Measurements from ENCODE around the gene WNT3A. TPM values are rescaled to one million over a fixed set of nuclear protein-coding genes. Genes with fewer than 3 reads are reported as not detected.

WNT3A gene
- total and polyA plus RNA-seq, 2 of the 4 experiments (the other 2 are of a cell fraction), result not detected

DNA sequence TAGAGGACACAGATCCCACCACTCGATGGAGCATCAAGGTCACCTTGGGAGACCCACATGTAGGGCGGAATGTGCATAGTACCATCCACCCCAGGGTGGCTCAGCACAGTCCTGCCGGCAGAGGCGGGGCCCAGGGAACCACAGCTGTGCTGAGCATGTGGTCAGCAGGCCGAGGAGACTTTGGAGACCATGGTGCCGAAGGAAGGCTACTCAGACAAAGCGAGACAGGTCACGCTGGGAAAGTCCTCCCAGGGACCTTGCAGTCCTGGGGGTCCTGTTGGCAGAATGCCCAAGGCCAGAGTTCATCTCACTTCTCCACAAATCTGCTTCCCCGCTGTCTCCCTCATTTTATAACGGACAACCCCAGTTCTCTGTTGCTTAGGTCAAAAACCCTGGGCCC lies 22.5 kb downstream of the WNT3A start:
- ChIA-PET CTCF (no interaction called here), POLR2A (ENCODE audit: unreplicated experiment) (no interaction called here)
- intact Hi-C loops (cut with micrococcal nuclease), result no loop called here
- dilution Hi-C loops (cut with HindIII; ENCODE audit: low sequenced_read_pairs, unreplicated experiment), result no loop called here
- H3K27me3 ChIP-seq (ENCODE audit: control insufficient read depth, insufficient read depth, low read length), result peaks cover 4% of the 10 kb centered on the region
- H4K8ac ChIP-seq (ENCODE audit: low read depth in 2 of 2, low read length in 2 of 2), result no peak overlapping the region
- H3K9me3 ChIP-seq (ENCODE audit: control insufficient read depth, insufficient read depth, low read length), result no peaks in the 10 kb centered on the region
- H2AK5ac ChIP-seq (ENCODE audit: low read depth, low read length), result no peak overlapping the region
- no peak overlapping the region for H3K18ac ChIP-seq (ENCODE audit: low read depth, low read length)
- no peaks in the 10 kb centered on the region for H3K9me1 ChIP-seq (ENCODE audit: insufficient read depth, low read length)
- BruUV-seq (replicated peaks), result no TSS peak
- no peaks in the 10 kb centered on the region for H3K4me1 ChIP-seq (ENCODE audit: control insufficient read depth, insufficient read depth, low read length)
- ATAC-seq (ENCODE audit: low read depth) (no peak), DNase-seq (no peak)
- H3K56ac ChIP-seq (ENCODE audit: extremely low read depth, insufficient read depth, low read length), result no peak overlapping the region
- H2BK15ac ChIP-seq (ENCODE audit: low read depth, low read length), result no peak overlapping the region
- H2BK120ac ChIP-seq (ENCODE audit: low read depth, low read length), result no peak overlapping the region
- no peak overlapping the region for H2BK5ac ChIP-seq (ENCODE audit: low read depth, low read length, poor library complexity, severe bottlenecking)
- no peak overlapping the region for H3K4me2 ChIP-seq (ENCODE audit: low read depth, low read length)
- H3K23ac ChIP-seq (ENCODE audit: low read depth, low read length), result no peak overlapping the region
- no peak overlapping the region for H3K27ac ChIP-seq (ENCODE audit: insufficient read depth, low read length)
- no peak overlapping the region for H3K4me3 ChIP-seq (ENCODE audit: insufficient read depth, low read depth, low read length)
- no peak overlapping the region for H4K5ac ChIP-seq (ENCODE audit: low read depth, low read length)
- H3K36me3 ChIP-seq (ENCODE audit: control insufficient read depth, insufficient read depth, low read length), result no peaks in the 10 kb centered on the region
- WGBS, 2 experiments (ENCODE audit: extremely low coverage in 2 of 2, insufficient read length in 1 of 2), result 62% methylated on average over 6 of the region's 10 CpGs; no CpG with 5 or more reads in 1 of the 2 experiments
- in situ Hi-C loops (cut with MboI; ENCODE audit: low sequenced_read_pairs), result no loop called here
- no peak overlapping the region for H4K91ac ChIP-seq (ENCODE audit: insufficient read depth, low read depth, low read length)
- no peaks in the 10 kb centered on the region for H4K20me1 ChIP-seq (ENCODE audit: insufficient read depth, low read length)
- H3K4ac ChIP-seq (ENCODE audit: low read depth, low read length), result no peak overlapping the region
- no peak overlapping the region for H2BK20ac ChIP-seq (ENCODE audit: low read depth, low read length)
- H2AK9ac ChIP-seq (replicated peaks; ENCODE audit: low read depth, low read length, poor library complexity), result no peak overlapping the region
- H2AFZ ChIP-seq (replicated peaks; ENCODE audit: low read length, poor library complexity), result no peak overlapping the region
- H3K14ac ChIP-seq (replicated peaks; ENCODE audit: low read depth, low read length), result no peak overlapping the region
- no peak overlapping the region for H3K9ac ChIP-seq (ENCODE audit: low read depth, low read length)
- no peaks in the 10 kb centered on the region for H3K79me1 ChIP-seq (ENCODE audit: low read depth in 1 of 2, low read length in 2 of 2)
- TF ChIP-seq MAFK (IDR thresholded peaks at IDR 0.05; ENCODE audit: low read depth, low read length) (no peak), RFX5 (IDR thresholded peaks at IDR 0.05; ENCODE audit: low read depth, low read length) (no peak), MAZ (IDR thresholded peaks at IDR 0.05; ENCODE audit: borderline replicate concordance, low read depth, low read length) (no peak), RAD21 (IDR thresholded peaks at IDR 0.05; ENCODE audit: low read length) (no peak), POLR2A (IDR thresholded peaks at IDR 0.05; ENCODE audit: low read depth, low read length) (no peak), NFE2L2 (IDR thresholded peaks at IDR 0.05; ENCODE audit: low read depth, low read length) (no peak), RCOR1 (IDR thresholded peaks at IDR 0.05; ENCODE audit: insufficient replicate concordance, low read length) (no peak), BHLHE40 (IDR thresholded peaks at IDR 0.05; ENCODE audit: low read depth, low read length) (no peak), SMC3 (IDR thresholded peaks at IDR 0.05; ENCODE audit: low read depth, low read length) (no peak)
- TF ChIP-seq, protein P1, sequence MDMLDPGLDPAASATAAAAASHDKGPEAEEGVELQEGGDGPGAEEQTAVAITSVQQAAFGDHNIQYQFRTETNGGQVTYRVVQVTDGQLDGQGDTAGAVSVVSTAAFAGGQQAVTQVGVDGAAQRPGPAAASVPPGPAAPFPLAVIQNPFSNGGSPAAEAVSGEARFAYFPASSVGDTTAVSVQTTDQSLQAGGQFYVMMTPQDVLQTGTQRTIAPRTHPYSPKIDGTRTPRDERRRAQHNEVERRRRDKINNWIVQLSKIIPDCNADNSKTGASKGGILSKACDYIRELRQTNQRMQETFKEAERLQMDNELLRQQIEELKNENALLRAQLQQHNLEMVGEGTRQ (IDR thresholded peaks at IDR 0.05; ENCODE audit: low read depth, low read length), result no peak
- TF ChIP-seq, protein P2, sequence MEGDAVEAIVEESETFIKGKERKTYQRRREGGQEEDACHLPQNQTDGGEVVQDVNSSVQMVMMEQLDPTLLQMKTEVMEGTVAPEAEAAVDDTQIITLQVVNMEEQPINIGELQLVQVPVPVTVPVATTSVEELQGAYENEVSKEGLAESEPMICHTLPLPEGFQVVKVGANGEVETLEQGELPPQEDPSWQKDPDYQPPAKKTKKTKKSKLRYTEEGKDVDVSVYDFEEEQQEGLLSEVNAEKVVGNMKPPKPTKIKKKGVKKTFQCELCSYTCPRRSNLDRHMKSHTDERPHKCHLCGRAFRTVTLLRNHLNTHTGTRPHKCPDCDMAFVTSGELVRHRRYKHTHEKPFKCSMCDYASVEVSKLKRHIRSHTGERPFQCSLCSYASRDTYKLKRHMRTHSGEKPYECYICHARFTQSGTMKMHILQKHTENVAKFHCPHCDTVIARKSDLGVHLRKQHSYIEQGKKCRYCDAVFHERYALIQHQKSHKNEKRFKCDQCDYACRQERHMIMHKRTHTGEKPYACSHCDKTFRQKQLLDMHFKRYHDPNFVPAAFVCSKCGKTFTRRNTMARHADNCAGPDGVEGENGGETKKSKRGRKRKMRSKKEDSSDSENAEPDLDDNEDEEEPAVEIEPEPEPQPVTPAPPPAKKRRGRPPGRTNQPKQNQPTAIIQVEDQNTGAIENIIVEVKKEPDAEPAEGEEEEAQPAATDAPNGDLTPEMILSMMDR (conservative IDR thresholded peaks at IDR 0.05; ENCODE audit: low read depth, low read length), result no peak
